GM23338 (cell line): ENCODE measurements around the gene KMT2C. TPM values are rescaled to one million over a fixed set of nuclear protein-coding genes. Genes with fewer than 3 reads are reported as not detected.

ENCODE experiments used
- ATAC-seq: fragments of 200-7000 bp; cut with Tn5 transposase; 3 replicates; pipeline ENCODE4 v1.9.1; 2020
- DNase-seq: peaks from one replicate; pipeline ENCODE4 v3.0.0-alpha.2; 2015; ENCODE audit warnings: low spot score
- H2AFZ ChIP-seq: fragments of 200-600 bp; sonication (generic); 2 replicates; pipeline ENCODE4 v1.8.0; 2016; ENCODE audit warnings: antibody characterized with exemption, mild to moderate bottlenecking, moderate library complexity
- H3F3A ChIP-seq: fragments of 200-600 bp; sonication (generic); replicated peaks from 2 replicates; pipeline ENCODE4 v1.8.0; 2017; ENCODE audit warnings: antibody characterized with exemption, mixed run types, low read depth
- H3K27ac ChIP-seq: fragments of 200-600 bp; sonication (generic); 2 replicates; pipeline ENCODE4 v1.6.1; 2016; ENCODE audit warnings: low read depth
- H3K27me3 ChIP-seq: fragments of 200-600 bp; sonication (generic); 2 replicates; pipeline ENCODE4 v1.8.0; 2016; ENCODE audit warnings: mild to moderate bottlenecking, mixed run types, moderate library complexity; ENCODE audit not compliant: insufficient read depth
- H3K36me3 ChIP-seq: fragments of 200-600 bp; sonication (generic); 2 replicates; pipeline ENCODE4 v1.8.0; 2016; ENCODE audit warnings: mild to moderate bottlenecking; ENCODE audit not compliant: insufficient read depth
- H3K4me1 ChIP-seq: fragments of 200-600 bp; sonication (generic); 2 replicates; pipeline ENCODE4 v1.8.0; 2016; ENCODE audit warnings: mild to moderate bottlenecking, moderate library complexity; ENCODE audit not compliant: insufficient read depth
- H3K4me2 ChIP-seq: fragments of 200-600 bp; sonication (generic); 2 replicates; pipeline ENCODE4 v1.7.1; 2017; ENCODE audit warnings: mixed run types
- H3K4me3 ChIP-seq: fragments of 200-600 bp; sonication (generic); 2 replicates; pipeline ENCODE4 v1.6.1; 2016; ENCODE audit warnings: mixed run types
- H3K79me2 ChIP-seq: fragments of 200-600 bp; sonication (generic); replicated peaks from 2 replicates; pipeline ENCODE4 v1.8.0; 2017; ENCODE audit warnings: mild to moderate bottlenecking; ENCODE audit not compliant: insufficient read depth
- H3K9me2 ChIP-seq: fragments of 200-600 bp; sonication (generic); 2 replicates; pipeline ENCODE4 v1.8.0; 2017; ENCODE audit not compliant: insufficient read depth
- H4K20me1 ChIP-seq: fragments of 200-600 bp; sonication (generic); replicated peaks from 2 replicates; pipeline ENCODE4 v1.8.0; 2017; ENCODE audit warnings: mild to moderate bottlenecking; ENCODE audit not compliant: insufficient read depth
- H3K27ac Mint-ChIP-seq: 2 replicates; pipeline ENCODE4 v1.8.0; 2020; ENCODE audit warnings: inconsistent platforms, mild to moderate bottlenecking, moderate library complexity, mixed read lengths
- H3K27me3 Mint-ChIP-seq: 3 replicates; pipeline ENCODE4 v1.8.0; 2022; ENCODE audit warnings: low read depth, mild to moderate bottlenecking, moderate library complexity, mixed read lengths, inconsistent platforms; ENCODE audit not compliant: insufficient read depth, poor library complexity
- H3K36me3 Mint-ChIP-seq: 3 replicates; pipeline ENCODE4 v1.8.0; 2021; ENCODE audit warnings: low read depth, mild to moderate bottlenecking, inconsistent platforms, moderate library complexity, mixed read lengths
- H3K4me1 Mint-ChIP-seq: 3 replicates; pipeline ENCODE4 v1.8.0; 2020; ENCODE audit warnings: mild to moderate bottlenecking, inconsistent platforms, mixed read lengths
- H3K4me3 Mint-ChIP-seq: 3 replicates; pipeline ENCODE4 v1.8.0; 2021; ENCODE audit warnings: moderate library complexity, mild to moderate bottlenecking, inconsistent platforms, mixed read lengths
- H3K9me3 Mint-ChIP-seq: 3 replicates; pipeline ENCODE4 v1.8.0; 2020; ENCODE audit warnings: moderate library complexity, mild to moderate bottlenecking, inconsistent platforms, mixed read lengths
- EZH2 ChIP-seq: fragments of 200-600 bp; sonication (generic); IDR thresholded peaks from one replicate; pipeline ENCODE4 v1.8.0; 2017; ENCODE audit warnings: antibody characterized with exemption, mild to moderate bottlenecking, low read depth; ENCODE audit not compliant: unreplicated experiment
- EZH2phosphoT487 ChIP-seq: fragments of 200-600 bp; sonication (generic); IDR thresholded peaks from one replicate; pipeline ENCODE4 v1.8.1; 2018; ENCODE audit warnings: antibody characterized with exemption; ENCODE audit not compliant: unreplicated experiment
- JUNB ChIP-seq: IDR thresholded peaks from one replicate; pipeline ENCODE4 v1.6.1; 2016; ENCODE audit warnings: antibody characterized with exemption; ENCODE audit not compliant: unreplicated experiment
- NANOG ChIP-seq: IDR thresholded peaks from 2 replicates; pipeline ENCODE4 v1.6.1; 2016; ENCODE audit warnings: antibody characterized with exemption, borderline replicate concordance
- ZNF114 ChIP-seq: fragments of 250-450 bp; sonication (Bioruptor Pico); IDR thresholded peaks from 2 replicates; pipeline ENCODE4 v1.5.0; 2020; ENCODE audit warnings: mild to moderate bottlenecking, moderate library complexity
- ZNF331 ChIP-seq: fragments of 250-450 bp; sonication (Bioruptor Pico); IDR thresholded peaks from 2 replicates; pipeline ENCODE4 v1.5.0; 2020; ENCODE audit warnings: low read depth, mild to moderate bottlenecking, moderate library complexity
- polyA plus RNA-seq: library from polyadenylated mRNA; unstranded; fragments of >200 nt; fragmentation: Nextera tagmentation; extraction: Ambion mirVana; gene quantifications from 2 replicates; pipeline ENCODE4 v1.2.1, GENCODE V29; 2016
- total RNA-seq: library from RNA; depleted of rRNA; stranded (reverse); fragments of >200 nt; shearing (Covaris generic); gene quantifications from 2 replicates; pipeline ENCODE4 v1.2.3, GENCODE V29; 2014
- TF ChIP-seq, protein P1 (sequence below): IDR thresholded peaks from 2 replicates; pipeline ENCODE4 v1.6.1; 2016; ENCODE audit warnings: antibody characterized with exemption
- TF ChIP-seq, protein P2 (sequence below): IDR thresholded peaks from one replicate; pipeline ENCODE4 v1.6.1; 2018; ENCODE audit warnings: antibody characterized with exemption; ENCODE audit not compliant: unreplicated experiment
- TF ChIP-seq, protein P3 (sequence below), 2 experiments: fragments of 200-600 bp in 1 of 2; sonication (generic) in 1 of 2; conservative IDR thresholded peaks; 2 replicates each; pipeline versions ENCODE4 v1.5.1 to v1.6.1; 2016 to 2017; ENCODE audit warnings: antibody characterized with exemption in 2 of 2, low read depth in 2 of 2, mild to moderate bottlenecking in 2 of 2, moderate library complexity in 1 of 2

Gene KMT2C
- total and polyA plus RNA-seq, 2 experiments from 2014 or later = 11.4 to 39.0 TPM

DNA sequence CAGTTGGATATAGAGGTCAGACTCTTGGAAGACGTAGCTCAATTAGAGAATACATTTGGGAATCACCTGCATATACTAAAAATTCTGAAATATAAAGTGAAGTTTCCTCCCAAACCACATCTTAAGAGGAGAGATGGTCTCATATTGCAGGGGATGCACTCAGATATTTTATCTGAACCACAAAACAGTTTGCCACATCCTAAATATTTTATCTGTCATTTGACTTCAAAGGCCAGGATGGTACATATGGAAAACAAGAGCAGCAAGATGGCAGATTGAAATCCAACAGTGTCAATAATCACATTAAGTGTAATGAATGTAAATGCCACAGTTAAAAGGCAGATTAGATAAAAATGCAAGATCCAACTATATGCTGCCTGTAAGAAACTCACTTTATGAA, 313.3 kb downstream of the KMT2C start:
- Histone ChIP-seq H3F3A (no peaks in the 10 kb centered on the region), H3K27ac (no peak overlapping the region), H4K20me1 (no peaks in the 10 kb centered on the region), H3K4me2 (no peak overlapping the region), H3K27me3 (no peaks in the 10 kb centered on the region), H3K36me3 (peaks cover 13% of the 10 kb centered on the region; the same call in 1 of the 2 replicates), H3K9me2 (no peaks in the 10 kb centered on the region), H3K4me1 (no peaks in the 10 kb centered on the region), H3K4me3 (no peak overlapping the region), H3K79me2 (no peaks in the 10 kb centered on the region), H2AFZ (no peak overlapping the region)
- ATAC-seq (no peak), DNase-seq (no peak)
- Mint-ChIP-seq H3K4me1 (no peaks in the 10 kb centered on the region; the same call in 2 of the 3 replicates), H3K27ac (no peak overlapping the region), H3K9me3 (peaks cover 5% of the 10 kb centered on the region; the same call in 2 of the 3 replicates), H3K27me3 (peaks cover 3% of the 10 kb centered on the region), H3K36me3 (peaks cover 62% of the 10 kb centered on the region), H3K4me3 (no peak overlapping the region)
- TF ChIP-seq JUNB = no peak
- TF ChIP-seq, protein P1, sequence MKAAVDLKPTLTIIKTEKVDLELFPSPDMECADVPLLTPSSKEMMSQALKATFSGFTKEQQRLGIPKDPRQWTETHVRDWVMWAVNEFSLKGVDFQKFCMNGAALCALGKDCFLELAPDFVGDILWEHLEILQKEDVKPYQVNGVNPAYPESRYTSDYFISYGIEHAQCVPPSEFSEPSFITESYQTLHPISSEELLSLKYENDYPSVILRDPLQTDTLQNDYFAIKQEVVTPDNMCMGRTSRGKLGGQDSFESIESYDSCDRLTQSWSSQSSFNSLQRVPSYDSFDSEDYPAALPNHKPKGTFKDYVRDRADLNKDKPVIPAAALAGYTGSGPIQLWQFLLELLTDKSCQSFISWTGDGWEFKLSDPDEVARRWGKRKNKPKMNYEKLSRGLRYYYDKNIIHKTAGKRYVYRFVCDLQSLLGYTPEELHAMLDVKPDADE = no peak
- TF ChIP-seq, protein P2, sequence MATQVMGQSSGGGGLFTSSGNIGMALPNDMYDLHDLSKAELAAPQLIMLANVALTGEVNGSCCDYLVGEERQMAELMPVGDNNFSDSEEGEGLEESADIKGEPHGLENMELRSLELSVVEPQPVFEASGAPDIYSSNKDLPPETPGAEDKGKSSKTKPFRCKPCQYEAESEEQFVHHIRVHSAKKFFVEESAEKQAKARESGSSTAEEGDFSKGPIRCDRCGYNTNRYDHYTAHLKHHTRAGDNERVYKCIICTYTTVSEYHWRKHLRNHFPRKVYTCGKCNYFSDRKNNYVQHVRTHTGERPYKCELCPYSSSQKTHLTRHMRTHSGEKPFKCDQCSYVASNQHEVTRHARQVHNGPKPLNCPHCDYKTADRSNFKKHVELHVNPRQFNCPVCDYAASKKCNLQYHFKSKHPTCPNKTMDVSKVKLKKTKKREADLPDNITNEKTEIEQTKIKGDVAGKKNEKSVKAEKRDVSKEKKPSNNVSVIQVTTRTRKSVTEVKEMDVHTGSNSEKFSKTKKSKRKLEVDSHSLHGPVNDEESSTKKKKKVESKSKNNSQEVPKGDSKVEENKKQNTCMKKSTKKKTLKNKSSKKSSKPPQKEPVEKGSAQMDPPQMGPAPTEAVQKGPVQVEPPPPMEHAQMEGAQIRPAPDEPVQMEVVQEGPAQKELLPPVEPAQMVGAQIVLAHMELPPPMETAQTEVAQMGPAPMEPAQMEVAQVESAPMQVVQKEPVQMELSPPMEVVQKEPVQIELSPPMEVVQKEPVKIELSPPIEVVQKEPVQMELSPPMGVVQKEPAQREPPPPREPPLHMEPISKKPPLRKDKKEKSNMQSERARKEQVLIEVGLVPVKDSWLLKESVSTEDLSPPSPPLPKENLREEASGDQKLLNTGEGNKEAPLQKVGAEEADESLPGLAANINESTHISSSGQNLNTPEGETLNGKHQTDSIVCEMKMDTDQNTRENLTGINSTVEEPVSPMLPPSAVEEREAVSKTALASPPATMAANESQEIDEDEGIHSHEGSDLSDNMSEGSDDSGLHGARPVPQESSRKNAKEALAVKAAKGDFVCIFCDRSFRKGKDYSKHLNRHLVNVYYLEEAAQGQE = no peak
- no peak for TF ChIP-seq ZNF331 (CRISPR knock-in tag)
- TF ChIP-seq, protein P3, sequence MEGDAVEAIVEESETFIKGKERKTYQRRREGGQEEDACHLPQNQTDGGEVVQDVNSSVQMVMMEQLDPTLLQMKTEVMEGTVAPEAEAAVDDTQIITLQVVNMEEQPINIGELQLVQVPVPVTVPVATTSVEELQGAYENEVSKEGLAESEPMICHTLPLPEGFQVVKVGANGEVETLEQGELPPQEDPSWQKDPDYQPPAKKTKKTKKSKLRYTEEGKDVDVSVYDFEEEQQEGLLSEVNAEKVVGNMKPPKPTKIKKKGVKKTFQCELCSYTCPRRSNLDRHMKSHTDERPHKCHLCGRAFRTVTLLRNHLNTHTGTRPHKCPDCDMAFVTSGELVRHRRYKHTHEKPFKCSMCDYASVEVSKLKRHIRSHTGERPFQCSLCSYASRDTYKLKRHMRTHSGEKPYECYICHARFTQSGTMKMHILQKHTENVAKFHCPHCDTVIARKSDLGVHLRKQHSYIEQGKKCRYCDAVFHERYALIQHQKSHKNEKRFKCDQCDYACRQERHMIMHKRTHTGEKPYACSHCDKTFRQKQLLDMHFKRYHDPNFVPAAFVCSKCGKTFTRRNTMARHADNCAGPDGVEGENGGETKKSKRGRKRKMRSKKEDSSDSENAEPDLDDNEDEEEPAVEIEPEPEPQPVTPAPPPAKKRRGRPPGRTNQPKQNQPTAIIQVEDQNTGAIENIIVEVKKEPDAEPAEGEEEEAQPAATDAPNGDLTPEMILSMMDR (conservative IDR thresholded peaks at IDR 0.05; ENCODE audit: low read depth in 2 of 2) = no peak
- TF ChIP-seq ZNF114 = no peak
- TF ChIP-seq NANOG = no peak
- TF ChIP-seq EZH2phosphoT487 = no peak
- TF ChIP-seq EZH2 = no peak

DNA sequence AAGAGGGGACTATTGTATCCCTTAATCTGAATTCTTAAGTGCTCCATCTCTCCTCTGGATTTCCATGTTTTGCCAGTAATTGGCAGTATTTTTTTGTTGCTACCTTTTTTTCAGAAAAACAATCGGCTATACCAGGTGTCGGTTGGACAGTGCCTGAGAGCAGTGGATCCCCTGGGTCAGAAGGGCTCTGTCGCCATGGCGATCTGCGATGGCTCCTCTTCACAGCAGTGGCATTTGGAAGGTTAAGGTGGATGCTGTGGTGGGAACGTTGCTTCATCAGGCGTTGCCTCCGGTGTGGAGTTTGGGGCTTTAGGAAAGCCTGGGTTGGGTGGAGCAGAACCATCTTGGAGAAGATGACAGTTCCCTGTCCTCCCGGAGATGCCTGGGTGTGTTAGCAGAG, 314.4 kb downstream of the KMT2C start:
- H3K79me2 ChIP-seq = no peaks in the 10 kb centered on the region
- H3K36me3 Mint-ChIP-seq = peaks cover 57% of the 10 kb centered on the region
- H3K27me3 Mint-ChIP-seq = peaks cover 1% of the 10 kb centered on the region
- H3K4me3 Mint-ChIP-seq = no peak overlapping the region
- H3K4me2 ChIP-seq = no peak overlapping the region
- no peaks in the 10 kb centered on the region for H3F3A ChIP-seq
- H3K27me3 ChIP-seq = no peaks in the 10 kb centered on the region
- H3K4me1 ChIP-seq = no peaks in the 10 kb centered on the region
- H3K27ac ChIP-seq = no peak overlapping the region
- H3K4me3 ChIP-seq = no peak overlapping the region
- no peak for DNase-seq
- no peak overlapping the region for H2AFZ ChIP-seq
- no peak for TF ChIP-seq ZNF331 (CRISPR knock-in tag)
- TF ChIP-seq, protein P3 (conservative IDR thresholded peaks at IDR 0.05; ENCODE audit: low read depth in 2 of 2) = no peak
- no peaks in the 10 kb centered on the region for H4K20me1 ChIP-seq
- H3K9me2 ChIP-seq = no peaks in the 10 kb centered on the region
- H3K9me3 Mint-ChIP-seq = no peaks in the 10 kb centered on the region
- peaks cover 18% of the 10 kb centered on the region; the same call in 1 of the 2 replicates for H3K36me3 ChIP-seq
- no peak overlapping the region for H3K27ac Mint-ChIP-seq
- ATAC-seq = no peak
- H3K4me1 Mint-ChIP-seq = no peaks in the 10 kb centered on the region
